ENCODE measurements around the gene DGCR2.

DGCR2 gene

GRCh38 chr22:19127329-19128008 is 5.3 kb upstream of the DGCR2 start:
- Histone ChIP-seq H3K9ac (ENCODE audit: low read length) (no peak overlapping the region), H3K79me2 (ENCODE audit: low read length) (no peaks in the 10 kb centered on the region), H3K4me1 (ENCODE audit: low read length) (peaks cover 5% of the 10 kb centered on the region), H3K9me3 (ENCODE audit: insufficient read depth, low read length) (no peaks in the 10 kb centered on the region), H2AFZ (ENCODE audit: low read depth, low read length) (no peak overlapping the region), H3K27ac (ENCODE audit: low read length) (no peak overlapping the region), H3K36me3 (replicated peaks; ENCODE audit: low read depth, low read length) (no peaks in the 10 kb centered on the region), H3K4me3 (ENCODE audit: low read length) (no peak overlapping the region), H3K27me3 (ENCODE audit: low read depth, low read length) (no peaks in the 10 kb centered on the region), H4K20me1 (ENCODE audit: insufficient read depth, low read length) (no peaks in the 10 kb centered on the region), H3K4me2 (ENCODE audit: low read length) (no peak overlapping the region)
- no peak for TF ChIP-seq CTCF (IDR thresholded peaks at IDR 0.05; ENCODE audit: low read depth, low read length)
- no peak for TF ChIP-seq EZH2phosphoT487 (IDR thresholded peaks at IDR 0.05; ENCODE audit: low read depth)

GRCh38 chr22:19126309-19127273 is 4.4 kb upstream of the DGCR2 start:
- Histone ChIP-seq H3K9me3 (ENCODE audit: insufficient read depth, low read length) (no peaks in the 10 kb centered on the region), H3K4me3 (ENCODE audit: low read length) (no peak overlapping the region), H3K4me1 (ENCODE audit: low read length) (peaks cover 5% of the 10 kb centered on the region), H3K27ac (ENCODE audit: low read length) (no peak overlapping the region), H3K36me3 (replicated peaks; ENCODE audit: low read depth, low read length) (no peaks in the 10 kb centered on the region), H3K27me3 (ENCODE audit: low read depth, low read length) (no peaks in the 10 kb centered on the region), H3K4me2 (ENCODE audit: low read length) (no peak overlapping the region), H3K9ac (ENCODE audit: low read length) (no peak overlapping the region), H2AFZ (ENCODE audit: low read depth, low read length) (no peak overlapping the region), H4K20me1 (ENCODE audit: insufficient read depth, low read length) (peaks cover 1% of the 10 kb centered on the region; the same call in 1 of the 2 replicates), H3K79me2 (ENCODE audit: low read length) (peaks cover 6% of the 10 kb centered on the region)
- TF ChIP-seq CTCF (IDR thresholded peaks at IDR 0.05; ENCODE audit: low read depth, low read length) (no peak), EZH2phosphoT487 (IDR thresholded peaks at IDR 0.05; ENCODE audit: low read depth) (no peak)

- Histone ChIP-seq H3K9ac (ENCODE audit: low read length) (no peak overlapping the region), H3K4me3 (ENCODE audit: low read length) (no peak overlapping the region), H3K27ac (ENCODE audit: low read length) (no peak overlapping the region), H3K9me3 (ENCODE audit: insufficient read depth, low read length) (no peaks in the 10 kb centered on the region), H4K20me1 (ENCODE audit: insufficient read depth, low read length) (peaks cover 10% of the 10 kb centered on the region), H3K36me3 (replicated peaks; ENCODE audit: low read depth, low read length) (no peaks in the 10 kb centered on the region), H2AFZ (ENCODE audit: low read depth, low read length) (no peak overlapping the region), H3K27me3 (ENCODE audit: low read depth, low read length) (no peaks in the 10 kb centered on the region), H3K79me2 (ENCODE audit: low read length) (peaks cover 15% of the 10 kb centered on the region), H3K4me2 (ENCODE audit: low read length) (no peak overlapping the region), H3K4me1 (ENCODE audit: low read length) (peaks cover 11% of the 10 kb centered on the region)
- TF ChIP-seq CTCF (IDR thresholded peaks at IDR 0.05; ENCODE audit: low read depth, low read length): no peak
- no peak for TF ChIP-seq EZH2phosphoT487 (IDR thresholded peaks at IDR 0.05; ENCODE audit: low read depth)
Measured at GRCh38 chr22:19125474-19126308, 3.5 kb upstream of the DGCR2 start.

Measured in OCI-LY3 (cell line).